Body of pancreas (tissue), 4 donors: ENCODE results near the gene CAVIN1.

Source experiments
- POLR2A ChIP-seq, 3 donors: fragments of 450-650 bp; IDR thresholded peaks; one replicate each; pipeline ENCODE4 v1.6.1; 2016; ENCODE audit warnings: antibody characterized with exemption in 3 of 3, mild to moderate bottlenecking in 2 of 3
- TF ChIP-seq, protein P1 (sequence below), 7 experiments: fragments of 450-650 bp in 4 of 7; fragments of 200-600 bp in 3 of 7; sonication (generic) in 3 of 7; IDR thresholded peaks; one replicate each; pipeline ENCODE4 v1.5.1; 2016 to 2019; ENCODE audit warnings: antibody characterized with exemption in 7 of 7

DNA sequence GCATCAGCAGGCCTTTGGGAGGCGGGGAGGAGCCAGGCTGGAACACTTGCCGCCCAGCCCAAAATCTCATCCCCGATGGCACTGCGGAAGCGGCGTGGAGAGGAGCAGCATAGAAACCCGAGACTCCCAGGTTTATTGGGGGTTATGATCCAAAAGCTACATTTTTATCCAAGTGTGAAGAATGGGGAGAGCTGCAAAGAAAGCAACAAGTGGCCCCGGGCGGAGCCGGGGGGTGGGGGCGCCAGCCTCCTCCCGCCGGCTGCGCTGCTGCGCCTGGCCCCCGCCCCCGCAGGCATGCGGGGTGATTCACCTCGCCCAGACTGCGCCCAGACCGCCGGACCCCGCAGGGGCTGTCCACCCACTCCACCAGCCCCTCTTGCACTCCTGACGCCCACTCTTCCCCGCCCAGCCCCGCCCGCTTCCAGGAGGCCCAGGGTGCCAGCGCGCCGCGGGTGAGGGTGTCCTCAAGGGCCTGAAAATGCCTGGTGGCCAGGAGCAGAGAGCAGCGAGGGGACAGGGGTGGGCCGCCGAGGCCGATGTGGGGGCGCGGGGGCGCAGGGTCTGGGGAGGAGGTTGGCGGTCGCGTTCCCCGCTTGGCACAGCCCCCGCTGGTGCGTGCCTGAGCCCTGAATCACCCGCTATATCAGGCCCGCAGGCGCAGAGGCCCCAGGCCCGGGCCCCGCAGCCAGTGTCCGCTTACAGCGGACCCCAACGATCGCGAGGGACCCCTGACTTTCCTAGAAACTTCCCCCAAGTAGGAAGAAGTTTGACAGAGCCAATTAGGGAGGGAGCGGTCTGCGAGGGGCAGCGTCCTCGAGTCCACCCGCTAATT is 1.3 kb downstream of the CAVIN1 start:
- TF ChIP-seq, protein P1, sequence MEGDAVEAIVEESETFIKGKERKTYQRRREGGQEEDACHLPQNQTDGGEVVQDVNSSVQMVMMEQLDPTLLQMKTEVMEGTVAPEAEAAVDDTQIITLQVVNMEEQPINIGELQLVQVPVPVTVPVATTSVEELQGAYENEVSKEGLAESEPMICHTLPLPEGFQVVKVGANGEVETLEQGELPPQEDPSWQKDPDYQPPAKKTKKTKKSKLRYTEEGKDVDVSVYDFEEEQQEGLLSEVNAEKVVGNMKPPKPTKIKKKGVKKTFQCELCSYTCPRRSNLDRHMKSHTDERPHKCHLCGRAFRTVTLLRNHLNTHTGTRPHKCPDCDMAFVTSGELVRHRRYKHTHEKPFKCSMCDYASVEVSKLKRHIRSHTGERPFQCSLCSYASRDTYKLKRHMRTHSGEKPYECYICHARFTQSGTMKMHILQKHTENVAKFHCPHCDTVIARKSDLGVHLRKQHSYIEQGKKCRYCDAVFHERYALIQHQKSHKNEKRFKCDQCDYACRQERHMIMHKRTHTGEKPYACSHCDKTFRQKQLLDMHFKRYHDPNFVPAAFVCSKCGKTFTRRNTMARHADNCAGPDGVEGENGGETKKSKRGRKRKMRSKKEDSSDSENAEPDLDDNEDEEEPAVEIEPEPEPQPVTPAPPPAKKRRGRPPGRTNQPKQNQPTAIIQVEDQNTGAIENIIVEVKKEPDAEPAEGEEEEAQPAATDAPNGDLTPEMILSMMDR (IDR thresholded peaks at IDR 0.05) = no peak
- no peak for TF ChIP-seq POLR2A (IDR thresholded peaks at IDR 0.05)
